PC-9 (cell line): ENCODE results near the gene GTF3C2. TPM values are rescaled to one million over a fixed set of nuclear protein-coding genes. Genes with fewer than 3 reads are reported as not detected.
"Not testable (repeated sequence)": the region's sequence is repeated elsewhere in the genome, so short reads cannot be mapped to it uniquely, and the experiment has no call there.

Experiments used
- BruUV-seq: library from RNA; stranded (reverse); fragments of 400-500 nt; replicated peaks from 2 replicates; lab custom pipeline; 2021; lab: Mats Ljungman, UMichigan
- CTCF ChIA-PET: fragments of 300-600 bp; sonication (Branson Sonifier 250); formaldehyde crosslinking; loops from one replicate; lab custom pipeline; 2022; ENCODE audit warnings: antibody characterized with exemption; lab: Charles Lee
- POLR2A ChIA-PET: fragments of 300-600 bp; sonication (Branson Sonifier 250); formaldehyde crosslinking; loops from one replicate; lab custom pipeline; 2022; ENCODE audit warnings: antibody characterized with exemption; ENCODE audit not compliant: unreplicated experiment; lab: Charles Lee
- DNase-seq, 2 experiments: peaks; one replicate each; pipeline versions ENCODE4 v3.0.0 to v3.0.0-alpha.2; 2015 to 2022; ENCODE audit warnings: mixed read lengths in 1 of 2
- H2AFZ ChIP-seq: fragments of 200-600 bp; sonication (generic); 2 replicates; pipeline ENCODE4 v1.8.1; 2017; ENCODE audit warnings: antibody characterized with exemption
- H3F3A ChIP-seq: fragments of 200-600 bp; sonication (generic); 2 replicates; pipeline ENCODE4 v1.8.1; 2017; ENCODE audit warnings: antibody characterized with exemption, mild to moderate bottlenecking, low read depth; ENCODE audit not compliant: insufficient read depth
- H3K27ac ChIP-seq: fragments of 200-600 bp; sonication (generic); 2 replicates; pipeline ENCODE4 v1.6.1; 2016; ENCODE audit warnings: mixed run types
- H3K27me3 ChIP-seq: fragments of 200-600 bp; sonication (generic); 2 replicates; pipeline ENCODE4 v1.6.1; 2016; ENCODE audit warnings: low read depth, mixed run types; ENCODE audit not compliant: insufficient read depth
- H3K36me3 ChIP-seq: fragments of 200-600 bp; sonication (generic); 2 replicates; pipeline ENCODE4 v1.6.1; 2016; ENCODE audit warnings: low read depth, mixed run types
- H3K4me1 ChIP-seq: fragments of 200-600 bp; sonication (generic); replicated peaks from 2 replicates; pipeline ENCODE4 v1.6.1; 2016; ENCODE audit warnings: mixed run types; ENCODE audit not compliant: insufficient read depth
- H3K4me2 ChIP-seq: fragments of 200-600 bp; sonication (generic); 2 replicates; pipeline ENCODE4 v1.6.1; 2017; ENCODE audit warnings: mixed run types
- H3K4me3 ChIP-seq: fragments of 200-600 bp; sonication (generic); 2 replicates; pipeline ENCODE4 v1.6.1; 2016; ENCODE audit warnings: mixed run types
- H3K79me2 ChIP-seq: fragments of 200-600 bp; sonication (generic); 2 replicates; pipeline ENCODE4 v1.6.1; 2017; ENCODE audit warnings: low read depth, mixed run types
- H3K9me2 ChIP-seq: fragments of 200-600 bp; sonication (generic); 2 replicates; pipeline ENCODE4 v1.8.1; 2017; ENCODE audit warnings: mild to moderate bottlenecking; ENCODE audit not compliant: insufficient read depth
- H3K9me3 ChIP-seq: fragments of 200-600 bp; sonication (generic); 2 replicates; pipeline ENCODE4 v1.8.1; 2016; ENCODE audit warnings: low read depth; ENCODE audit not compliant: insufficient read depth
- H4K20me1 ChIP-seq: fragments of 200-600 bp; sonication (generic); 2 replicates; pipeline ENCODE4 v1.8.1; 2017; ENCODE audit not compliant: insufficient read depth
- EZH2 ChIP-seq: fragments of 200-600 bp; sonication (generic); IDR thresholded peaks from 2 replicates; pipeline ENCODE4 v1.8.0; 2017; ENCODE audit warnings: antibody characterized with exemption, low read depth
- intact Hi-C: fragments of 100-400 bp; cut with micrococcal nuclease; formaldehyde crosslinking; loops from one replicate; pipeline ENCODE4 v1.10.0; 2022; ENCODE audit not compliant: unreplicated experiment
- total RNA-seq: library from RNA; stranded (reverse); gene quantifications from 2 replicates; pipeline ENCODE4 v1.2.3, GENCODE V29; 2021
- TF ChIP-seq, protein P1 (sequence below): fragments of 200-600 bp; sonication (generic); conservative IDR thresholded peaks from 2 replicates; pipeline ENCODE4 v1.6.1; 2017; ENCODE audit warnings: mixed run types, antibody characterized with exemption, mild to moderate bottlenecking, moderate library complexity

The GTF3C2 gene
- total RNA-seq, 1 experiment from 2014 or later = 69.8 TPM

GRCh38 chr2:27304488-27305240 lies 51.9 kb downstream of the GTF3C2 start:
- DNase-seq = no peak
- POLR2A ChIA-PET = no interaction called here
- no peaks in the 10 kb centered on the region for H4K20me1 ChIP-seq
- H3K4me1 ChIP-seq = no peaks in the 10 kb centered on the region; the same call in 1 of the 2 replicates
- no peaks in the 10 kb centered on the region for H3K27me3 ChIP-seq
- H2AFZ ChIP-seq = no peak overlapping the region
- H3K4me2 ChIP-seq = no peak overlapping the region
- CTCF ChIA-PET = no interaction called here
- no peaks in the 10 kb centered on the region for H3K9me3 ChIP-seq
- intact Hi-C loops = loop anchor here (5.0 kb wide), 1 partner anchor 37 kb away; no protein-coding TSS in a partner anchor
- H3K27ac ChIP-seq = no peak overlapping the region
- no peaks in the 10 kb centered on the region for H3K9me2 ChIP-seq
- TF ChIP-seq, protein P1, sequence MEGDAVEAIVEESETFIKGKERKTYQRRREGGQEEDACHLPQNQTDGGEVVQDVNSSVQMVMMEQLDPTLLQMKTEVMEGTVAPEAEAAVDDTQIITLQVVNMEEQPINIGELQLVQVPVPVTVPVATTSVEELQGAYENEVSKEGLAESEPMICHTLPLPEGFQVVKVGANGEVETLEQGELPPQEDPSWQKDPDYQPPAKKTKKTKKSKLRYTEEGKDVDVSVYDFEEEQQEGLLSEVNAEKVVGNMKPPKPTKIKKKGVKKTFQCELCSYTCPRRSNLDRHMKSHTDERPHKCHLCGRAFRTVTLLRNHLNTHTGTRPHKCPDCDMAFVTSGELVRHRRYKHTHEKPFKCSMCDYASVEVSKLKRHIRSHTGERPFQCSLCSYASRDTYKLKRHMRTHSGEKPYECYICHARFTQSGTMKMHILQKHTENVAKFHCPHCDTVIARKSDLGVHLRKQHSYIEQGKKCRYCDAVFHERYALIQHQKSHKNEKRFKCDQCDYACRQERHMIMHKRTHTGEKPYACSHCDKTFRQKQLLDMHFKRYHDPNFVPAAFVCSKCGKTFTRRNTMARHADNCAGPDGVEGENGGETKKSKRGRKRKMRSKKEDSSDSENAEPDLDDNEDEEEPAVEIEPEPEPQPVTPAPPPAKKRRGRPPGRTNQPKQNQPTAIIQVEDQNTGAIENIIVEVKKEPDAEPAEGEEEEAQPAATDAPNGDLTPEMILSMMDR = no peak
- no peak for TF ChIP-seq EZH2
- H3K36me3 ChIP-seq = no peaks in the 10 kb centered on the region
- no peak overlapping the region for H3K4me3 ChIP-seq
- no TSS peak for BruUV-seq
- H3K79me2 ChIP-seq = no peaks in the 10 kb centered on the region
- no peaks in the 10 kb centered on the region for H3F3A ChIP-seq

GRCh38 chr2:27303093-27304025 lies 53.2 kb downstream of the GTF3C2 start:
- BruUV-seq = no TSS peak
- H3K27me3 ChIP-seq = no peaks in the 10 kb centered on the region
- no peak overlapping the region for H3K27ac ChIP-seq
- 0 out of 2 replicates have a peak overlapping the region, but pooled peaks have one; percentile 28 for H2AFZ ChIP-seq
- H3K9me2 ChIP-seq = no peaks in the 10 kb centered on the region
- no peaks in the 10 kb centered on the region for H3K36me3 ChIP-seq
- POLR2A ChIA-PET = interaction anchor here (0.6 kb wide), 1 partner anchor 11 kb away, joined by 4 read pairs; no protein-coding TSS in a partner anchor
- no peaks in the 10 kb centered on the region for H3K9me3 ChIP-seq
- TF ChIP-seq, protein P1 = peak; percentile 97
- no peak for TF ChIP-seq EZH2
- DNase-seq = peak; percentile 36 to 64
- H3K4me1 ChIP-seq = no peaks in the 10 kb centered on the region; the same call in 1 of the 2 replicates
- peak overlapping the region; percentile 19; the same call in 1 of the 2 replicates for H3K4me3 ChIP-seq
- CTCF ChIA-PET = interaction anchor here (0.6 to 1.7 kb wide), 9 partner anchors 10 to 455 kb away, joined by 3 to 18 read pairs (median 4); partner anchors contain the start of gene TRIM54
- intact Hi-C loops = loop anchor here (1.0 to 5.0 kb wide), 4 partner anchors 36 to 342 kb away; no protein-coding TSS in a partner anchor
- H3F3A ChIP-seq = no peaks in the 10 kb centered on the region
- H3K4me2 ChIP-seq = peak overlapping the region; percentile 64
- no peaks in the 10 kb centered on the region for H4K20me1 ChIP-seq
- H3K79me2 ChIP-seq = no peaks in the 10 kb centered on the region

DNA sequence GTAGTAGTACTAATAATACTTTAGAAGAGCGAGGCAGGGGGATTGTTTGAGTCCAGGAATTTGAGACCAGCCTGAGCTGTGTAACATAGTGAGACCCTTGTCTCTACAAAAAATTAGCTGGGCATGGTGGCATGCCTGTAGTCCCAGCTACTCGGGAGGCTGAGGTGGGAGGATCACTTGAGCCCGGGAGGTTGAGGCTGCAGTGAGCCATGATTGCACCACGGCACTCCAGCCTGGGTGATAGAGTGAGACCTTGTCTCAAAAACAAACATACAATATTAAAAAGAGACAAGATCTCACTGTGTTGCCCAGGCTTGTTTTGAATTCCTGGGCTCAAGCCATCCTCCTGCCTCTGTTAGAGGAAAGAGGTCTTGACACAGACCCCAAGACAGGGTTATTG lies 56.0 kb downstream of the GTF3C2 start:
- H4K20me1 ChIP-seq, H3K4me2 ChIP-seq, H2AFZ ChIP-seq, H3K4me1 ChIP-seq, H3K36me3 ChIP-seq, H3K9me3 ChIP-seq, H3K4me3 ChIP-seq, H3K79me2 ChIP-seq, DNase-seq, H3K27me3 ChIP-seq, POLR2A ChIA-PET, H3K27ac ChIP-seq, H3K9me2 ChIP-seq, BruUV-seq, H3F3A ChIP-seq: not testable (repeated sequence)
- intact Hi-C loops = loop anchor here (5.0 kb wide), 1 partner anchor 33 kb away; no protein-coding TSS in a partner anchor
- CTCF ChIA-PET = interaction anchor here (1.6 kb wide), 1 partner anchor 21 kb away, joined by 6 read pairs; no protein-coding TSS in a partner anchor
